KOPT-K1 (cell line): ENCODE results near the gene WEE1.
A peak's percentile ranks its signal among the peaks of the same experiment; 100 is the strongest.

Source experiments
- H3K27ac ChIP-seq: fragments of 200-600 bp; sonication (generic); 2 replicates; pipeline ENCODE4 v1.5.1; 2016; ENCODE audit warnings: antibody characterized with exemption, mild to moderate bottlenecking, low read depth, low read length; ENCODE audit not compliant: poor library complexity, severe bottlenecking
- H3K36me3 ChIP-seq: fragments of 200-600 bp; sonication (generic); 2 replicates; pipeline ENCODE4 v1.5.1; 2017; ENCODE audit warnings: antibody characterized with exemption, mild to moderate bottlenecking, low read length, moderate library complexity; ENCODE audit not compliant: insufficient read depth
- H3K9me3 ChIP-seq: fragments of 200-600 bp; sonication (generic); 2 replicates; pipeline ENCODE4 v1.5.1; 2017; ENCODE audit warnings: antibody characterized with exemption, low read length, mild to moderate bottlenecking; ENCODE audit not compliant: insufficient read depth, poor library complexity, severe bottlenecking

The WEE1 gene

GRCh38 chr11:9573775-9574621, 528 bp downstream of the WEE1 start:
- H3K36me3 ChIP-seq: peaks cover 42% of the 10 kb centered on the region
- no peaks in the 10 kb centered on the region for H3K9me3 ChIP-seq
- peak overlapping the region; percentile 95 for H3K27ac ChIP-seq

DNA sequence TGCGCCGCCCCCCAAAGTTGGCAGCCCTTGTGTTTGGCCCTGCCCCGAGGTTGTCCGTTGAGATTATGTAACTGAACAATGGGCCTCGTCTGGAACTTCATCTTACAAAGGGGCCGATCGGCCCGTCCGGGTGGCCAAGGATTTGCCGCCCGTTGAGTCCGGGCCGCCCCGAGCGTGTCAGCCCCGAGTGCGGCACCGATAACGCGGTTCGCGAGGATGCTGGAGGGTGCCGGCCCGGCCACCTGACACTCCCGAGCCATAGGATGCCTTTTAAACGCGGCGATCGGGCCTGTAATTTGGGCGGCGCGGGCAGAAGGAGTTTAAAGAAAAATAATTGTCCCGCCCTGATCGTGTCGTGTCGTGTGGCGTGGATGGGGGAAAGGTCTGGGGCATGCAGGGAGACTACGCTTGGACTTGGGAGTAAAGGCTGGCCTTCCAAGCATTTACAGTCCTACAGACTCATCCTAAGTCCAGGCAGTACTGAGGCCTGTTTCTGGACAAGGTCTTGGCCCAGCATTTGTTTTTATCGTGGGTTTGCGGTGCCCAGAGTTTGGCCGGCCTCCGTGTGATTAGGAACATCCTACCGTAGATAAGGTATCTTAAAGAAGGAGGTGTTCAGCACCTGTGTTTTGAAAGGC, 1.3 kb downstream of the WEE1 start:
- peaks cover 50% of the 10 kb centered on the region for H3K36me3 ChIP-seq
- H3K27ac ChIP-seq: peak overlapping the region; percentile 95

GRCh38 chr11:9575260-9576240, 2.1 kb downstream of the WEE1 start:
- no peaks in the 10 kb centered on the region for H3K9me3 ChIP-seq
- peak overlapping the region; percentile 95 for H3K27ac ChIP-seq
- H3K36me3 ChIP-seq: peaks cover 58% of the 10 kb centered on the region

More for the DNA sequence above, 1.3 kb downstream of the WEE1 start:
- H3K9me3 ChIP-seq: no peaks in the 10 kb centered on the region

DNA sequence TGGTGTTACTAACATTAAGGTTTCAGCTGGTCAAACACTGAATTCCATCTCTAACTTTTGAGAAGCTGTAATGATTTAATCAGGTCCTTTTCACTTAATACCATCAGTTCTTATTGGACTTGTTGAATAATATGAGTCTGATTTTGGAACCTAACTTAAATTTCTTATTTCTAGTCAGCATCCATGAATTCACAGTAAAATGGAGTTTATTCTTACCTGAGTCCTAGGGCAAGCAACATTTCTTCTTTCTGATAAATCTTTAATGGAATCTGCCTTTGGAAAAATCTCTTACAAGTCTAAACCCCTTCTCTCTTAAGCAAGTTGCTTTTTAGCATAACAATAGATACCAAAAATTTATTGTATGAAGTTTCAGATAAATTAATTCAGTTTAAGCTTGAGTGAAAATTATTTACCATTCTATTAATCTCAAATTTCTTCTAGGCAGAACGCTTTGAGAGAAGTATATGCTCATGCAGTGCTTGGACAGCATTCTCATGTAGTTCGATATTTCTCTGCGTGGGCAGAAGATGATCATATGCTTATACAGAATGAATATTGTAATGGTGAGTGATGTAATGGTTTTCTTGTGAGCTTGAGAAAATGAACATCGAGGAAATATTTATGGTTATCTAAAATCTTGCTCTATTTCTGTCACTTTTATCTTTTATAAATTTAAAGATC, 3.4 kb downstream of the WEE1 start:
- Histone ChIP-seq H3K36me3 (peaks cover 71% of the 10 kb centered on the region), H3K9me3 (no peaks in the 10 kb centered on the region), H3K27ac (no peak overlapping the region)

DNA sequence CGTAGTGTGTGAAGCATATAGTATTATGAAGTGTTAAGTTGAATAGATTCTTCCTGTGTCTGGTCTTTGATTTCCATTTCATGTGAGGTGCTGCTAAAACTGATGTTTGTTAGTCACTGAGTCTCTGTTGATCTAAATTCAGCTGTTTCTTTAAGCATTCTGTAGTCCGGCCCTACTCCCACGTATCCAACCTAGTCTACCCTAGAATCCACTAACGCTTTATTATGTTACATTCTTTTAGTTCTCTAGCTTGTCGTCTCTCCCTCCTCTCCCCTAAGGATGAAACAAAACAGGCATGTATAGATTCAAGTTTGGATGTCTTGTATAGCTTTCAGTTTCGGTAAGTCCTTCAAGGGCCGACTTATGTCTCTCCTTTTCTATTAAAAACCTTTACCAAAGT, 4.1 kb downstream of the WEE1 start:
- Histone ChIP-seq H3K36me3 (peaks cover 78% of the 10 kb centered on the region), H3K27ac (no peak overlapping the region), H3K9me3 (no peaks in the 10 kb centered on the region)

DNA sequence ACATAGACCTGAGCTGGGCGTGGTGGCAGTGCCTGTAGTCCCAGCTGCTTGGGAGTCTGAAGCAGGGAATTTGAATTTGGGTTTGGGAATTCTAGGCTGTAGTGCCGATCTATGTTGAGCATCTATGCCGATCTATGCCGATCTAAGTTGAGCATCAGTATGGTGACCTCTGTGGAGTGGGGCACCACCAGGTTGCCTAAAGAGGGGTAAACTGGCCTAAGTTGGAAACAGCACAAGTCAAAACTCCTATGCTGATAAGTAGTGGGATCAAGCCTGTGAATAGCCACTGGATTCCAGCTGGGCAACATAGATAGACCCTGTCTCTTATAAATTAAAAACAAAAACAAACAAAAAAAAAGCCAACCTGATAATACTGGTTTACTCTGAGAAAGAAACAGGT, 7.4 kb downstream of the WEE1 start:
- Histone ChIP-seq H3K36me3 (peaks cover 97% of the 10 kb centered on the region), H3K9me3 (no peaks in the 10 kb centered on the region), H3K27ac (no peak overlapping the region)

DNA sequence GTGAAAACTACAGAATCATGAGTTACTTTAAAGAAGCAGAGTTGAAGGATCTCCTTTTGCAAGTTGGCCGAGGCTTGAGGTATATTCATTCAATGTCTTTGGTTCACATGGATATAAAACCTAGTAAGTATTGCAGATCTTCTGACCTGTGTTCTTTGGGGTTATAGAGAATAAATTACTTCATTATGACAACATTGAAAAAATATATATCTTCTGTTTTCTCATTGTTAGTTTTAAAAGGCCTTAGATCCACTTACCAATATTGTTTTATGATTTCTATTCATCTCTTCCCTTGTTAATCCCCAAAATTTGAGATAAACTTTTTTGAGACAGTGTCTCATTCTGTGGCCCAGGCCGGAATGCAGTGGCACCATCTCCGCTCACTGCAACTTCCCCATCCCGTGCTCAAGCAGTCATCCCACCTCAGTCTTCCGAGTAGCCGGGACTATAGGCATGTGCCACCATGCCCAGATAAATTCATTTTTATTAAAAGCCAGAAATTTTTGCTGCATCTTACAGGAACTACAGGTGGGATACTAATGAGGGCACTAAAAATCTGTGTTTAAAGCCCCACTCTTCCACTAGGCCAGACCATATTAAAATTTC, 8.2 kb downstream of the WEE1 start:
- Histone ChIP-seq H3K27ac (no peak overlapping the region), H3K36me3 (peaks cover 97% of the 10 kb centered on the region), H3K9me3 (no peaks in the 10 kb centered on the region)

- H3K27ac ChIP-seq: no peak overlapping the region
Observed at GRCh38 chr11:9590717-9591116, 17.2 kb downstream of the WEE1 start.

DNA sequence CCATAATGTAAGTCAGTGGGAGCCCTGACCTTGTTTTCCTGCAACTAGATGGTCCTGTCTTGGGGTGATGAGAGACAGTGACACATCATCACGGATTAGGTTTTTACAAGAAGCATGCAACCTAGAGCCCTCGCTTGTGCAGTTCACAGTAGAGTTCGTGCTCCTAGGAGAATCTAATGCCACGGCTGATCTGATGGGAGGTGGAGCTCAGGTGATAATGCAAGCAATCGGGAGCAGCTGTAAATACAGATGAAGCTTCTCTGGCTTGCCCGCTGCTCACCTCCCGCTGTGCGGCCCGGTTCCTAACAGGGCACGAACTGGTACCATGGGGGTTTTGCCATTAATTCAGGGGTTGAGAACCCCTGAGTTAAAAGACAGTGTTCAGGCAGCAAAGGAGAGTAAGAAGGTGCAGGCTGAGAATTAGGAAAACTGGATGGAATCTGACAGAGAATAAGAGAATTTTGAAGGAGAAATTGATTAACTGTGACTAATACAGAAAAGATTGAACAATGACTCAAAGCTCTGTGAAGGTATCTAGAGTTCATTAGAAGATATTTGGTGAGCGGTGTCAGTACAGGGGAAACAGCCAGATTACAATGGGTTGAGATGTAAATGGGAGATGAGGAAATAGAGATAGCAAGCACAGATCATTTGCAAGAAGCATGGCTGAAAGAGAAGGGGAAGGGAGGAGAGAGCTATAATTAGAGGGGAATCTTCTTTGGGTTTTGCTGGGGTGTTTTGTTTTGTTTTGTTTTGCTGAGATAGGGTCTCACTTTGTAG, 21.0 kb downstream of the WEE1 start:
- Histone ChIP-seq H3K27ac (no peak overlapping the region), H3K9me3 (no peaks in the 10 kb centered on the region), H3K36me3 (peaks cover 17% of the 10 kb centered on the region)

More at GRCh38 chr11:9590717-9591116, 17.2 kb downstream of the WEE1 start:
- Histone ChIP-seq H3K9me3 (no peaks in the 10 kb centered on the region), H3K36me3 (peaks cover 54% of the 10 kb centered on the region)

GRCh38 chr11:9596926-9597464, 23.5 kb downstream of the WEE1 start:
- H3K27ac ChIP-seq: no peak overlapping the region
- no peaks in the 10 kb centered on the region for H3K9me3 ChIP-seq
- no peaks in the 10 kb centered on the region for H3K36me3 ChIP-seq

- Histone ChIP-seq H3K9me3 (no peaks in the 10 kb centered on the region), H3K27ac (peak overlapping the region; percentile 77)
Observed at GRCh38 chr11:9600166-9600565, 26.7 kb downstream of the WEE1 start.

DNA sequence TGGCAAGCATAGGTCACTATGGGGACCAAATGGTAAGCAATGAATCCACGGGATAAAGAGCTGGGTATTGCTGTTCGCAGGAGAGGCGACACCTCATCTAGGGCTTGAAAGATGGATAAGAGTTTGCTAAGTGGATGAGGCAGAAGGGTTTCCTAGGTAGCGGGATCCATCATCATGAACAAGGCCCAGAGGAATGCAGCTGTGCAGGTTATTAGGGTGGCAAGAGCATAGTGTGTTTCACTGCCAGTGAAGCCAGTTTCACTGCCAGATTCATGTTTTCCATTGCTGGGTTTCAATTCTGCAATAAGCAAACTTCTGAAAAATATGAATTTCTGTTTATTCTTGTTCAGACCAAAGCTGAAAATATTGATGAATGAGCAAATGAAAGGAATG, 27.2 kb downstream of the WEE1 start:
- Histone ChIP-seq H3K36me3 (no peaks in the 10 kb centered on the region), H3K27ac (peak overlapping the region; percentile 77), H3K9me3 (no peaks in the 10 kb centered on the region)

More at GRCh38 chr11:9600166-9600565, 26.7 kb downstream of the WEE1 start:
- no peaks in the 10 kb centered on the region for H3K36me3 ChIP-seq
